ENCODE measurements around the gene CCP110.

- no peak for TF ChIP-seq POLR2AphosphoS5 (IDR thresholded peaks at IDR 0.05; ENCODE audit: borderline replicate concordance, low read depth, low read length)
- no peak for TF ChIP-seq EZH2 (IDR thresholded peaks at IDR 0.05)
- TF ChIP-seq FOXP2 (optimal IDR thresholded peaks at IDR 0.05; ENCODE audit: control extremely low read depth, extremely low read length, insufficient read depth): no peak
Measured at GRCh38 chr16:19505600-19506303, 18.0 kb upstream of the CCP110 start.
